Measurements from ENCODE around the gene DHRS9. TPM values are rescaled to one million over a fixed set of nuclear protein-coding genes. Genes with fewer than 3 reads are reported as not detected.
A peak's percentile ranks its signal among the peaks of the same experiment; 100 is the strongest.

DHRS9 gene
- total RNA-seq (2014; rRNA removed), result 0.22 TPM in 1 of 2 replicates, not detected in the other
- Bru-seq, nascent RNA, result percentile 44 among the genes with signal in this experiment
- BruChase-seq, experiment 1, labeled RNA remaining after a 6-hour chase, result percentile 37 among the genes with signal in this experiment
- percentile 30 among the genes with signal in this experiment for BruChase-seq, experiment 2, labeled RNA remaining after a 2-hour chase
- long read RNA-seq, partial matches to known transcripts, result 2 of 2 reads
- long read RNA-seq, other reads (novel, unspliced or antisense), result 0 of 2 reads

DNA sequence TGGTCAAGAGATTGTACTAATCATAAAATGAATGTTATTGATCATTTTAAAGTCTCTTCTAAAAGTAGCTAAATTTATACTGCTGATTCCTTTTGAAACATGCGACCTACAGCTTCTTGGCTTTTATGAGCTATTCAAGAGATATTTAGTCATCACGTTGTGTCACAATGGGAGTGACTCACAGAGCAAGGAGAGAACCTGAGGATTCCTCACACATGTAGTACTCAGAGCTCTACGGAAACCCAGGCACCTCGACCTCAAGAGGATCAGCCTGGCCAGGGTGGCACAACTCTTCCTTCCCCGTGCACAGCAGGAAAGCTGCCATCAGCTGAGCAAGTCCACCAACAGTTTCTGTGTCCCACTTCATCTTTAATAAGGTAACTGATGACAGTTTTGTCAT lies at the start of gene DHRS9:
TSS of gene DHRS9 (plus strand) at position 223 of the 400 bp plus-strand sequence. CDS start 12,019 bp downstream, outside the sequence.
- no peaks in the 10 kb centered on the region for H3K79me2 ChIP-seq (ENCODE audit: low read length)
- ATAC-seq, result peak; percentile 97
- H3K4me2 ChIP-seq (ENCODE audit: low read length), result peak within 1 kb of the TSS; percentile 36
- peak; percentile 97 for DNase-seq
- peak within 1 kb of the TSS; percentile 11; the same call in 1 of the 2 replicates for H3K9ac ChIP-seq (ENCODE audit: low read length)
- no TSS peak for BruUV-seq (replicated peaks)
- H3K9me3 ChIP-seq (ENCODE audit: low read length), result 0 out of 2 replicates have a peak, but pooled peaks cover 5% of the 10 kb centered on the region
- no peak within 1 kb of the TSS for H3K4me3 ChIP-seq (ENCODE audit: low read length)
- ChIA-PET POLR2A (ENCODE audit: unreplicated experiment) (no interaction called here), CTCF (no interaction called here)
- no peaks in the 10 kb centered on the region for H3K36me3 ChIP-seq (ENCODE audit: low read depth, low read length)
- TF ChIP-seq EZH2phosphoT487 (IDR thresholded peaks at IDR 0.05; ENCODE audit: borderline replicate concordance, low read length), result no peak
- TF ChIP-seq EZH2 (IDR thresholded peaks at IDR 0.05; ENCODE audit: low read length, unreplicated experiment), result no peak
- TF ChIP-seq CTCF (conservative IDR thresholded peaks at IDR 0.05; ENCODE audit: low read depth, low read length), result no peak
- peaks cover 44% of the 10 kb centered on the region for H3K4me1 ChIP-seq (ENCODE audit: insufficient read depth, low read length)
- no peaks in the 10 kb centered on the region for H4K20me1 ChIP-seq (ENCODE audit: low read length)
- H3F3A ChIP-seq (ENCODE audit: low read length, unreplicated experiment), result no peaks in the 10 kb centered on the region
- peak within 1 kb of the TSS; percentile 65 for H3K27ac ChIP-seq (ENCODE audit: low read length)
- no peaks in the 10 kb centered on the region for H3K9me2 ChIP-seq (replicated peaks; ENCODE audit: low read length)
- 0 out of 2 replicates have a peak within 1 kb of the TSS, but pooled peaks have one; percentile 41 for H2AFZ ChIP-seq (ENCODE audit: low read length)
- no peaks in the 10 kb centered on the region for H3K27me3 ChIP-seq (ENCODE audit: low read length)
- intact Hi-C loops (cut with micrococcal nuclease), result loop anchor here (5.0 to 10.0 kb wide), 2 partner anchors 57 to 105 kb away; no protein-coding TSS in a partner anchor

DNA sequence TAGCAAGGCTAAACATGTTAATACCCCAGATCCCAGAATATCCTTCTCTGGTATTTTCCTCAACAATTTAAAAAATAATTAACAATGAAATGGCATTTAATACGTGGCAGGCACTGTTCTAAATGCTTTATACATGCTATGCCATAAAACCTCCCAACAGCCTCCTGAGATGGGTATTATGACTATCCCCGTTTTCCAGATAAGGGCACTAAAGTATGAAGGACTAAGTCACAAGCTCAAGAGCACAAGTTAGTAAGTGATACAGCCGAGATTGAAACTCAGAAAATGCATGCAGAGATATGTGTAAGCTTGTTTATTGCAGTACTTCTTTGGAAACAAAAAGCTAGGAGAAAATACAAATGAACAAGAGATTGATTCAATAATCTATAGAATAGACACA lies 46.2 kb upstream of the DHRS9 start:
- no peaks in the 10 kb centered on the region for H4K20me1 ChIP-seq (ENCODE audit: low read length)
- CTCF ChIA-PET, result interaction anchor here (0.6 kb wide), 1 partner anchor 253 kb away, joined by 4 read pairs; no protein-coding TSS in a partner anchor
- H3K27ac ChIP-seq (ENCODE audit: low read length), result no peak overlapping the region
- DNase-seq, result no peak
- H3K9ac ChIP-seq (ENCODE audit: low read length), result no peak overlapping the region
- no peaks in the 10 kb centered on the region for H3K4me1 ChIP-seq (ENCODE audit: insufficient read depth, low read length)
- H2AFZ ChIP-seq (ENCODE audit: low read length), result no peak overlapping the region
- H3K27me3 ChIP-seq (ENCODE audit: low read length), result no peaks in the 10 kb centered on the region
- no peak overlapping the region for H3K4me3 ChIP-seq (ENCODE audit: low read length)
- POLR2A ChIA-PET (ENCODE audit: unreplicated experiment), result no interaction called here
- TF ChIP-seq EZH2 (IDR thresholded peaks at IDR 0.05; ENCODE audit: low read length, unreplicated experiment) (no peak), EZH2phosphoT487 (IDR thresholded peaks at IDR 0.05; ENCODE audit: borderline replicate concordance, low read length) (no peak), CTCF (conservative IDR thresholded peaks at IDR 0.05; ENCODE audit: low read depth, low read length) (no peak)
- no peaks in the 10 kb centered on the region for H3K9me2 ChIP-seq (replicated peaks; ENCODE audit: low read length)
- no peaks in the 10 kb centered on the region for H3K36me3 ChIP-seq (ENCODE audit: low read depth, low read length)
- ATAC-seq, result no peak
- H3K9me3 ChIP-seq (ENCODE audit: low read length), result no peaks in the 10 kb centered on the region
- intact Hi-C loops (cut with micrococcal nuclease), result no loop called here
- no peak overlapping the region for H3K4me2 ChIP-seq (ENCODE audit: low read length)
- no peaks in the 10 kb centered on the region for H3K79me2 ChIP-seq (ENCODE audit: low read length)
- BruUV-seq (replicated peaks), result no TSS peak
- H3F3A ChIP-seq (ENCODE audit: low read length, unreplicated experiment), result no peaks in the 10 kb centered on the region

- no peaks in the 10 kb centered on the region for H4K20me1 ChIP-seq (ENCODE audit: low read length)
- ATAC-seq, result peak; percentile 35; the same call in 1 of the 2 replicates
- no peaks in the 10 kb centered on the region for H3K4me1 ChIP-seq (ENCODE audit: insufficient read depth, low read length)
- ChIA-PET POLR2A (ENCODE audit: unreplicated experiment) (interaction anchor here (0.6 kb wide), 1 partner anchor 618 kb away, joined by 3 read pairs; no protein-coding TSS in a partner anchor), CTCF (no interaction called here)
- H2AFZ ChIP-seq (ENCODE audit: low read length), result no peak overlapping the region
- H3K4me3 ChIP-seq (ENCODE audit: low read length), result no peak overlapping the region
- H3F3A ChIP-seq (ENCODE audit: low read length, unreplicated experiment), result no peaks in the 10 kb centered on the region
- intact Hi-C loops (cut with micrococcal nuclease), result no loop called here
- H3K36me3 ChIP-seq (ENCODE audit: low read depth, low read length), result no peaks in the 10 kb centered on the region
- TF ChIP-seq EZH2 (IDR thresholded peaks at IDR 0.05; ENCODE audit: low read length, unreplicated experiment) (no peak), EZH2phosphoT487 (IDR thresholded peaks at IDR 0.05; ENCODE audit: borderline replicate concordance, low read length) (no peak), CTCF (conservative IDR thresholded peaks at IDR 0.05; ENCODE audit: low read depth, low read length) (no peak)
- no peak for DNase-seq
- no peaks in the 10 kb centered on the region for H3K79me2 ChIP-seq (ENCODE audit: low read length)
- no peaks in the 10 kb centered on the region for H3K27me3 ChIP-seq (ENCODE audit: low read length)
- no peak overlapping the region for H3K9ac ChIP-seq (ENCODE audit: low read length)
- no TSS peak for BruUV-seq (replicated peaks)
- H3K27ac ChIP-seq (ENCODE audit: low read length), result no peak overlapping the region
- no peak overlapping the region for H3K4me2 ChIP-seq (ENCODE audit: low read length)
- no peaks in the 10 kb centered on the region for H3K9me2 ChIP-seq (replicated peaks; ENCODE audit: low read length)
- H3K9me3 ChIP-seq (ENCODE audit: low read length), result no peaks in the 10 kb centered on the region
Observed at GRCh38 chr2:169026056-169026455, 43.3 kb upstream of the DHRS9 start.
